ENCODE results near the gene ISG15. TPM values are rescaled to one million over a fixed set of nuclear protein-coding genes. Genes with fewer than 3 reads are reported as not detected.

The ISG15 gene
- total RNA-seq, 1 donor from 2014 or later, result 22.3 TPM

DNA sequence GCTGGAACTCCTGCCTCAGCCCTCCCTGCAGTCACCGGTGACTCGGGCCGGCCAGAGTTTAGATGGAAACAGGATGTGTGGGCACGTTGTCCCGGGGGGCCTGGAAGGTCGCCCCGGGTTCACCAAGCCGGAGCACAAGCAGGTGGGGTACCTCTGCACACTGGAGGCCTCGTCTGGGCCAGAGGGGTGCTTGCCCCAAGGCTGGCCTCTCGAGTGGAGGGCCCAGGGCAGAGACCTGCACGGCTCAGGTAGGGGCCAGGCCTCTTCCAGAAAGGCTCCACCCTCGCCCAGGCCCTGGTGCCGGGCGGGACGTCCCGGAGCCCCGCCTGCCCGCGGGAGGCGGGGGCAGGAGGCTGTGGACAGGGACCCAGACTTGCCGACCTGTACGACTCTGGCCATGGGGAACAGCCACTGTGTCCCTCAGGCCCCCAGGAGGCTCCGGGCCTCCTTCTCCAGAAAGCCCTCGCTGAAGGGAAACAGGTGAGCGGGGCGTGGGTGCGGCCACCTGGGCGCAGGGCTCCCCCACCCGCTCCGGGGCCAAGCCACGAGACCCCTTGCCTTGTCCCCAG is 47.1 kb upstream of the ISG15 start, which contains the start of gene PLEKHN1:
Gene PLEKHN1 (plus strand): TSS at position 348 of the 569 bp plus-strand sequence. CDS start 50 bp downstream, at position 398.
- H3K36me3 Mint-ChIP-seq (ENCODE audit: low read depth), result no peaks in the 10 kb centered on the region
- no peak within 1 kb of the TSS for H3K27ac Mint-ChIP-seq (ENCODE audit: unreplicated experiment)
- peak within 1 kb of the TSS; percentile 31 for H3K4me3 Mint-ChIP-seq

GRCh38 chr1:966704-967300 is 46.5 kb upstream of the ISG15 start:
- H3K27me3 Mint-ChIP-seq (ENCODE audit: low read depth), result peaks cover 52% of the 10 kb centered on the region
- no peak overlapping the region for H3K27ac Mint-ChIP-seq (ENCODE audit: unreplicated experiment)
- no peak for DNase-seq (ENCODE audit: low read depth, low spot score)
- no peaks in the 10 kb centered on the region for H3K36me3 Mint-ChIP-seq (ENCODE audit: low read depth)
- TF ChIP-seq CTCF (conservative IDR thresholded peaks at IDR 0.05), result no peak
- H3K9me3 Mint-ChIP-seq, result no peaks in the 10 kb centered on the region
- H3K4me1 Mint-ChIP-seq, result no peaks in the 10 kb centered on the region
- H3K4me3 Mint-ChIP-seq, result peak overlapping the region; percentile 31

More for the DNA sequence above, 47.1 kb upstream of the ISG15 start, which contains the start of gene PLEKHN1:
- H3K9me3 Mint-ChIP-seq, result no peaks in the 10 kb centered on the region
- TF ChIP-seq CTCF (conservative IDR thresholded peaks at IDR 0.05), result no peak
- H3K4me1 Mint-ChIP-seq, result no peaks in the 10 kb centered on the region
- DNase-seq (ENCODE audit: low read depth, low spot score), result no peak
- peaks cover 47% of the 10 kb centered on the region for H3K27me3 Mint-ChIP-seq (ENCODE audit: low read depth)

DNA sequence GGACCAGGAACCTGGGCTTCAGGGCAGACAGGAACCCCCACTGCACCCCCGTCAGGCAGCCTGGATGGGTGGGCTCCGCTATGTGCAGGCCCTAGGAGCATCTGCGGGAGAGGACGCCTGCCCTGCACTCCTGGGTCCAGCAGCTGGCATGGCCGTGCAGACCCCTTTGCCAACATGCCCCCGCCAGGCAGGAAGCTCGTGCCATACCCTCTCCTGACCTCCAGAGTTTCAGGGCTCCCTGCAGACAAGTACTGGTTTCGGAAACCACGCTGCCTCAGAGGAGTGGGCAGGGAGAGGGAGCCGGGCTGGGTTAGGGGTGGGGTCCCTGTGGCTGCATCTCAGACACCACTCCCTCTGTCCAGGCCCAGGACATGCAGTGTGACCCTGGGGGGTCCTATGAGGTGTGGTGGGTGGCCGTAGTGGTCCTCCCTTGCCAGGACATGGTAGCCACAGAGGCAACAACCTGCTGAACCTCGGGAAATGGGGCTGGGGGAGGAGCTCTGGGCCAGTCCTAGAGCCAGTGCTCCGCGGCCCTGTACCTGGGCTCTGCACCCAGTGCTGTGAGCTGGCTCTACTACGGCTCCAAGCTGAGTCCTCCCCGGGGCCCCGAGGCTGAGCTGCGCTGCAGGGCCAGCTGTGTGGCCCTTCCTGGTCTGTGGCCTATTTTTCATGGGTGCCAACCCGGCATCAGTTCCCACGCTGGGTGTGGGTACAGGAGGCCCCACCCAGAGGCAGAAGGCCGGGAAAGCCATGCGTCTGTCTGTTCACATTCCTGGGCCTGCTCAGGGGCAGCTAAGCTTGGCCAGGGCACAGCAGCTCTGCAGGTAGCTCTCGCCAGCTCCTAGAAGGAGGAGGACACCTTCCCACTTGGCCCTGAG is 45.6 kb upstream of the ISG15 start:
- H3K9me3 Mint-ChIP-seq, result no peaks in the 10 kb centered on the region
- no peak overlapping the region for H3K27ac Mint-ChIP-seq (ENCODE audit: unreplicated experiment)
- no peaks in the 10 kb centered on the region for H3K4me1 Mint-ChIP-seq
- peaks cover 56% of the 10 kb centered on the region for H3K27me3 Mint-ChIP-seq (ENCODE audit: low read depth)
- TF ChIP-seq CTCF (conservative IDR thresholded peaks at IDR 0.05), result no peak
- no peak for DNase-seq (ENCODE audit: low read depth, low spot score)
- no peaks in the 10 kb centered on the region for H3K36me3 Mint-ChIP-seq (ENCODE audit: low read depth)
- peak overlapping the region; percentile 10 for H3K4me3 Mint-ChIP-seq

DNA sequence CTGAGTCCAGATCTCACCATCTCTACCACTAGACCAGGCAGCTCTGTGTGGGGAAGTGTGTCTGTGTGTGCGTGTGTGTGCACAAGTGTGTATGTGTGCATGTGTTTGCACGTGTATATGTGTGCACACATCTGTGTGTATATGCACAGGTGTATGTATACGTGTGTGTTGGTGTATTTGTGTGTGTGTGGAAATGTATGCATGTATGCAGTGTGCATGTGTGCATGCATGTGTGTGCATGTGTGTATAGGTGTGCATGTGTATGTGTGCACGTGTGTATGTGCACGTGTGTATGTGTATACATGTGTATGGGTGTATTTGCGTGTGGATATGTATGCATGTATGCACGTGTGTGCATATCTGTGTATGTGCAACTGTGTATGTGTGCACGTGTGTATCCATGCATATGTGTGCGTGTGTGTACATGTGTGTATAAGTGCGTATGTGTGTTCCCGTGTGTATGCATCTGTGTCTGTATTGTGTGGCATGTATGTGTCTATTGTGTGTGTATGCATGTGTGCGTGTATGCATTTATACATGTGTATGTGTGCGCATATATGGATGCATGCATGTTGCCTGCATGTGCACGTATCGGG is 43.9 kb upstream of the ISG15 start:
- Mint-ChIP-seq H3K27me3 (ENCODE audit: low read depth) (peaks cover 59% of the 10 kb centered on the region), H3K4me1 (no peaks in the 10 kb centered on the region)

More for the DNA sequence above, 43.9 kb upstream of the ISG15 start:
- TF ChIP-seq CTCF (conservative IDR thresholded peaks at IDR 0.05), result no peak
- Mint-ChIP-seq H3K4me3 (no peak overlapping the region), H3K36me3 (ENCODE audit: low read depth) (no peaks in the 10 kb centered on the region), H3K27ac (ENCODE audit: unreplicated experiment) (no peak overlapping the region), H3K9me3 (no peaks in the 10 kb centered on the region)
- DNase-seq (ENCODE audit: low read depth, low spot score), result no peak

Data from neural crest cell (in vitro differentiated cells).